Coronary artery (tissue), 2 donors: ENCODE measurements around the gene HOXD9.

Experiments
- DNase-seq: peaks from one replicate; pipeline ENCODE4 v3.0.0-alpha.2; 2017; ENCODE audit warnings: low spot score
- H3K27ac ChIP-seq, 2 donors: fragments of 200-600 bp; sonication (generic); one replicate each; pipeline ENCODE4 v1.5.1; 2016 to 2019
- H3K4me3 ChIP-seq: fragments of 200-600 bp; sonication (generic); 2 replicates; pipeline ENCODE4 v1.5.1; 2016; ENCODE audit warnings: mild to moderate bottlenecking, moderate library complexity
- TF ChIP-seq, protein P1 (sequence below): fragments of 200-600 bp; sonication (generic); IDR thresholded peaks from one replicate; pipeline ENCODE4 v1.5.1; 2019; ENCODE audit warnings: antibody characterized with exemption

HOXD9 gene

DNA sequence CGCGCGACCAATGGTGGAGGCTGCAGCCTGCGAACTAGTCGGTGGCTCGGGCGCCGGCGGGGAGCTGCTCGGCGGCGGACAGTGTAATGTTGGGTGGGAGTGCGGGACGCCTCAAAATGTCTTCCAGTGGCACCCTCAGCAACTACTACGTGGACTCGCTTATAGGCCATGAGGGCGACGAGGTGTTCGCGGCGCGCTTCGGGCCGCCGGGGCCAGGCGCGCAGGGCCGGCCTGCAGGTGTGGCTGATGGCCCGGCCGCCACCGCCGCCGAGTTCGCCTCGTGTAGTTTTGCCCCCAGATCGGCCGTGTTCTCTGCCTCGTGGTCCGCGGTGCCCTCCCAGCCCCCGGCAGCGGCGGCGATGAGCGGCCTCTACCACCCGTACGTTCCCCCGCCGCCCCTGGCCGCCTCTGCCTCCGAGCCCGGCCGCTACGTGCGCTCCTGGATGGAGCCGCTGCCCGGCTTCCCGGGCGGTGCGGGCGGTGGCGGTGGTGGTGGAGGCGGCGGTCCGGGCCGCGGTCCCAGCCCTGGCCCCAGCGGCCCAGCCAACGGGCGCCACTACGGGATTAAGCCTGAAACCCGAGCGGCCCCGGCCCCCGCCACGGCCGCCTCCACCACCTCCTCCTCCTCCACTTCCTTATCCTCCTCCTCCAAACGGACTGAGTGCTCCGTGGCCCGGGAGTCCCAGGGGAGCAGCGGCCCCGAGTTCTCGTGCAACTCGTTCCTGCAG, at the start of gene HOXD9:
TSS of gene HOXD9 (plus strand) at position 37 of the 728 bp plus-strand sequence. CDS start at position 87, 50 bp downstream.
- TF ChIP-seq, protein P1, sequence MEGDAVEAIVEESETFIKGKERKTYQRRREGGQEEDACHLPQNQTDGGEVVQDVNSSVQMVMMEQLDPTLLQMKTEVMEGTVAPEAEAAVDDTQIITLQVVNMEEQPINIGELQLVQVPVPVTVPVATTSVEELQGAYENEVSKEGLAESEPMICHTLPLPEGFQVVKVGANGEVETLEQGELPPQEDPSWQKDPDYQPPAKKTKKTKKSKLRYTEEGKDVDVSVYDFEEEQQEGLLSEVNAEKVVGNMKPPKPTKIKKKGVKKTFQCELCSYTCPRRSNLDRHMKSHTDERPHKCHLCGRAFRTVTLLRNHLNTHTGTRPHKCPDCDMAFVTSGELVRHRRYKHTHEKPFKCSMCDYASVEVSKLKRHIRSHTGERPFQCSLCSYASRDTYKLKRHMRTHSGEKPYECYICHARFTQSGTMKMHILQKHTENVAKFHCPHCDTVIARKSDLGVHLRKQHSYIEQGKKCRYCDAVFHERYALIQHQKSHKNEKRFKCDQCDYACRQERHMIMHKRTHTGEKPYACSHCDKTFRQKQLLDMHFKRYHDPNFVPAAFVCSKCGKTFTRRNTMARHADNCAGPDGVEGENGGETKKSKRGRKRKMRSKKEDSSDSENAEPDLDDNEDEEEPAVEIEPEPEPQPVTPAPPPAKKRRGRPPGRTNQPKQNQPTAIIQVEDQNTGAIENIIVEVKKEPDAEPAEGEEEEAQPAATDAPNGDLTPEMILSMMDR, result no peak
- Histone ChIP-seq H3K27ac (peak within 1 kb of the TSS in 1 of 2 donors; percentile 26), H3K4me3 (peak within 1 kb of the TSS; percentile 75)
- DNase-seq, result no peak

DNA sequence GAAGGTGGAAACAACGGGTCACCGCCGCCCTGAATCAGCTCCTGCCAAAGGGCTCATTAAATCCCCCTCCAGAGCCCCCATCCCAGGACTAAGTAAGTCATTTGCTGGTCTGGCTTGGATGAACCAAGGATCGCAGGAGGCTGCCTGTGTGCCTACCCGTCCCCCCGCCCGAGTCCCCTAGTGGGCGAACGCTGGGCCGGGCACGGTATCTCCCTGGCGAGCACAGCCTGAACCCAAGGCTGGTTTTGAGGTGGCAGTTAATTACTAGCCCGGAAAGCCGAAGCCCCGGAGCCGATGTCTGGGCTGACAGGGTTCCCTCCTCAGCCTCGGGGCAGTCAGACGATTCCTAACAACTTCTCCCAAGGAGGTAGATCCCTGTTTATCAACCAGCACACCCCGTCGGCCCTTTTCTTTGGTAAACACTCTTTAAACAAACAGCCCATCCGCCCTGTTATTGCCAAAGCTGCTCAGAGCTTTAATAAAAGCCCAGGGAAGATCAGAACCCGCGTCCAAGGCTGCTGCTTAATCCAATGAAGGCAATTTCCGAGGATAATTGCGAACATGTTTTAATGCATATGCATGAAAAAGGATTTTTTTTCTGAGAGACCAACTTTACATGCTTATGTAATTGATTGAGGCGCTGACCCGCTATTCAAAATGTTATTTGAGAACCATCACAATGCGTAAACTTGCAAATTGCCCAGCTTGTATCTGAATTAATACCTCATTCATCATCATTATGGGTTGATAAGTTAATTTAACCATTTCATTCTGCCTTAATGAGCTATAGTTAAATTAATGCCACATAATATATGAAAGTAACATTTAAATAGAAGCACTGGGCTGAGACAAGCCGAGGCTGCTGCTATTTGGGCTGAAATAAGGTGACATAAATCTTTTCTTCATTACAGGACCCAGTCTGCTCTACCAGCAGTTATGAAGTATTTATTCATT, 49.3 kb upstream of the HOXD9 start:
- DNase-seq, result peak; percentile 36
- no peak overlapping the region for H3K4me3 ChIP-seq
- no peak overlapping the region for H3K27ac ChIP-seq
- TF ChIP-seq, protein P1, result no peak

DNA sequence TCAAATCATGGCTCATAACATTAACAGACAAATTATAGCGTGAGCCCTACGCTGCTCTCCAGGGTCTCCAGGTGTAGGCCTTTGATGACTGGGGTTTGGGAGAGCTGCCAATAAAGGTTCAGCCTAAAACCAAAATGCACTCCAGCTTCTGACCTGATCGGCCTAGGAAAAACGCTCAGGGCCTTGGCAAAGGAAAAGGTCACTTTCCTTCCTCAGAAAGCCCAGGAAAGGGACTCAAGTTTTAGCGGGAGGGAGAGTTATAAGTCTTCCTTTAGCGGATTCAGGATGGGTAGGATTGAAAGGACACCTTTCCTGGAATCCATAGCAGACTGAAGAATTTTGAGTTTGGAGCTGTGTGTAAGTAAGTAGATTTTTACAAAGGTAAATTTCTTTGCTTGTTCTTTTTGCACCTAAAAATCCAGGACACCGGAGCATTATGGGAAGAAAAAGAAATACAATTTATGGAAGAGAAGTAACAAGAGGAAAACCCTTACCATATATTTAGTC, 47.5 kb upstream of the HOXD9 start:
- TF ChIP-seq, protein P1, result no peak
- no peak for DNase-seq
- H3K4me3 ChIP-seq, result no peak overlapping the region
- no peak overlapping the region for H3K27ac ChIP-seq

DNA sequence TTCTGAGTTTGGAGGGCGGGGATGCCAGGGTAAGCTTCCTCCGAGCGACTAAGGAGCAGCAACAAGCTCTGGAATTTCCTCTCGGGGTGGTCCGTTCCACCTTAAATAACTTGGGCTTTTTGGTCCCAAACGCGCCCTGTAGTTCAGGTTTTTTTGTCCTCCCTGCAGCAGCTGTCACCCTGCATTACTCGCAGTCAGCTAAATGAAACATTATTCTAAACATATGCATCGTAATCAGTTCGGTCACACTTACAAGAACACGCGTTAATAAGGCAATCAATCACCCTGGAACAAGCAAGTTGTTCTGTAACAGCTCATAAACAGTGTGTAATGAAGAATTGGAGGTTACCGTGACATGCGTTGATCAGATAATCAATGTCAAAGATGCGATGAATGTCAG, 47.0 kb upstream of the HOXD9 start:
- no peak overlapping the region for H3K4me3 ChIP-seq
- DNase-seq, result no peak
- TF ChIP-seq, protein P1, result no peak

DNA sequence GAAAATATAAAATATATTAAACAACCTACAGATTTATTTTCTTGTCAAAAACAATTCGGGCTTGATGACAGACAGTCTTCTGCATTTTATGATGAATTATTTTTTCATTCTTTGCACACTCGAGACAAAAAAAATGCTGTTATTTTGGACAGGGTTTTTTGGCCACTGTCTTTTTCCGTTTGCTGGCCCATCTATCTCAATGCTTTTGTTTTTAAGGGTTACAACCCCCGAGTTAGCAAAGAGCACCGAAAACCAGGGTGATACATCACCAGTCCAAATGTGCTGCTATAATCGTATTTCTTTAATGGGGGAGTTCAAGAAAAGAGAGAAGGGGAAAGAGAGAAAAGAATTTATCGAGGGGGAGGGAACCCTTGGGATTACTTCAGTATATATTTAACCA, 46.5 kb upstream of the HOXD9 start:
- TF ChIP-seq, protein P1, result no peak
- no peak overlapping the region for H3K27ac ChIP-seq
- DNase-seq, result no peak
- H3K4me3 ChIP-seq, result no peak overlapping the region

More for the DNA sequence above, 47.0 kb upstream of the HOXD9 start:
- no peak overlapping the region for H3K27ac ChIP-seq

DNA sequence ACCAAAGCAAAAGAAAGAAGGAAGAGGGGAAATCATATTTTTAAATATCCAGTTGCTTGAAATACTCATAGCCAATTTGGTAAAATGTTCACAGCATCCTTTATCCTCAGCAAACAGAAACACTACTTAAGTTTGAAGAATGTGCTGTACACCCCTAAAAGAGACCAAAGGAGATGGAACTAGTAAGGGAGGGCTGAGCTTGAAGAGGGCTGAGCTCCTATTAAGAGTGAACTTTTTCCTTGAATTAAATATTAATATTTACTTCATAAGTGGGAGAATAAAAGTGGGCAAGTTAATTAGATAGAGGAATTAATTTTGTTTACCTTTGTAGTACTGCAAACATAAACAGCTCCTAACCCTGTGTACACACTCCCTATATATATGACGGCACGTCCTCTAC, 45.7 kb upstream of the HOXD9 start:
- no peak overlapping the region for H3K4me3 ChIP-seq
- TF ChIP-seq, protein P1, result no peak
- no peak for DNase-seq
- H3K27ac ChIP-seq, result no peak overlapping the region
